Measurements from ENCODE around the gene SNURF. TPM values are rescaled to one million over a fixed set of nuclear protein-coding genes. Genes with fewer than 3 reads are reported as not detected.
"Not testable (repeated sequence)": the region's sequence is repeated elsewhere in the genome, so short reads cannot be mapped to it uniquely, and the experiment has no call there.

The SNURF gene, protein sequence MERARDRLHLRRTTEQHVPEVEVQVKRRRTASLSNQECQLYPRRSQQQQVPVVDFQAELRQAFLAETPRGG
- 2.3 and 3.2 TPM in 2 replicates for total RNA-seq (2014; rRNA removed; shearing (Covaris generic))
- 1.7 and 2.0 TPM in 2 replicates for polyA plus RNA-seq (2015; cell fraction: cytosol; rRNA removed)
- polyA plus RNA-seq (2015; cell fraction: nucleus; rRNA removed) = 7.9 and 17.1 TPM in 2 replicates

- peak; percentile 50 for DNase-seq (ENCODE audit: low read depth, low spot score)
- in situ Hi-C loops (cut with HindIII; ENCODE audit: low pct_unique_long_range_greater_than_20kb, low sequenced_read_pairs) = no loop called here
Observed at GRCh38 chr15:24954783-24955530, at the start of gene SNURF, which contains the start of gene SNRPN. SNURF (plus strand) TSS chr15:24954987; CDS start chr15:24955049, 62 bp downstream. SNRPN (plus strand) TSS chr15:24954987; CDS start chr15:24974454, 19,467 bp downstream.

DNA sequence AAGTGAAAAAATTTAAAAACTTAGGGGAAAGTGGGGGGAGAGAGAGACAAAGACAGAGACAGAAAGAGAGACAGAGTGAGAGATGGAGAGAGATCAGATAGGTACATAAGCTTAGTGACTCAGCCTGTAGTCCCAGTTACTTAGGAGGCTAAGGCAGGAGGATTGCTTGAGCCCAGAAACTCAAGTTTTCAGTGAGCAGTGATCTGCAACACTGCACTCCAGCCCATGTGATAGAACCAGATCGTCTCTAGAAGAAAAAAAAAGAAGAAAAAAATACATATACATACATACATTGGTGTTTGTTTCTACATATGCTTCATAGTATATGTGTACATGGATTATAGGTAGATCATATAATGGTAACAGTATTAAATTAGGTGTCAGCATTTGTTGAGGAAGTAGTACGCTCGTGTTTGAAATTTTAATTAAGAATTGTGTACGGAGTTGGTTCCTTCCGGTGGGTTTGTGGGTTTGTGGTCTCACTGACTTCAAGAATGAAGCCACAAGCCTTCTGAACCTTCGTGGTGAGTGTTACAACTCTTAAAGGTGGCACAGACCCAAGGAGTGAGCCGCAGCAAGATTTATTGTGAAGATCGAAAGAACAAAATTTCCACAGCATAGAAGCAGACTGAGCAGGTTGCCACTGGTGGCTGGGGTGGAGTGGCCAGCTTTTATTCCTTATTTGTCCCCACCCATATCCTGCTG, 38.3 kb upstream of the SNURF start:
- DNase-seq (ENCODE audit: low read depth, low spot score) = no peak
- in situ Hi-C loops (cut with HindIII; ENCODE audit: low pct_unique_long_range_greater_than_20kb, low sequenced_read_pairs) = no loop called here

- DNase-seq (ENCODE audit: low read depth, low spot score) = no peak
- in situ Hi-C loops (cut with HindIII; ENCODE audit: low pct_unique_long_range_greater_than_20kb, low sequenced_read_pairs) = no loop called here
Observed at GRCh38 chr15:24917431-24917830, 37.4 kb upstream of the SNURF start.

DNA sequence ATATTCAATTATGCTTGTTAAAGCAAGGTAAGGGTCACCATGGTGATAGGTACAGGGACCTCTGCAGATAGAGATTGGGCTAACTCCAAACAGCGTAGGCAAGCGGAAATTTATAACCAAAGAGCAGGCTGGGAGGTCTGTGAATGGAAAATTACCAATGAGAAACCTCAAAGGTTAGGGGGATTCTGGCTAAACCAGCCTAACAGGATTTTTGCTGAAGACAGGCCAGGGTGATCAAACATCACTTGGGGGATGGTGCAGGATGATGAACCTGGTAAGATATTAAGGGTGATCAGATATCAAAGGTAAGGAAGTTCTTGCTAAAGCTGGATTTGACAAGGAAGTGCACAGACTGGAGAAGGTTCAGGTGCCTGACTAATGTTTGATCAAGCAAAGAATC, 35.3 kb upstream of the SNURF start:
- in situ Hi-C loops (cut with HindIII; ENCODE audit: low pct_unique_long_range_greater_than_20kb, low sequenced_read_pairs) = no loop called here
- no peak for DNase-seq (ENCODE audit: low read depth, low spot score)

GRCh38 chr15:24922781-24923180, 32.0 kb upstream of the SNURF start:
- in situ Hi-C loops (cut with HindIII; ENCODE audit: low pct_unique_long_range_greater_than_20kb, low sequenced_read_pairs); DNase-seq (ENCODE audit: low read depth, low spot score): not testable (repeated sequence)

DNA sequence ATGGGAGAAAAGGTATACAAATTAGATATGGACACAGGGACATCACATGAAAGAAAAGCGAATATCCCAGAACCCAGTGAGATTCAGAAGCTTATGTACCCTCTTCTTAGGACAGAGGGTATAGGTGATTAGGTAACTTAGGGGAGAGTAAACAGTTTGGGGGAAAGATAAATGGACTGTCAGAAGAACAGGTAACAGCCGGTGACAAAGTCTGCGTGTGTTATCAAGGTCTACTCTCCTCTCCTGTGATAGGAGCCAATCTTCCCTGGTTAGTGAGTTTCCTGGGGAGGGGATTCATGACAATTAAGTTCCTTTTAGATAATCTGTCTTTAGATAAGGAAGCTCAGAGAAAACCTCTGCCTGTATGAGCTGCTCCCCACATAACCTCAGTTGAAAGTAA, 30.6 kb upstream of the SNURF start:
- in situ Hi-C loops (cut with HindIII; ENCODE audit: low pct_unique_long_range_greater_than_20kb, low sequenced_read_pairs) = no loop called here
- DNase-seq (ENCODE audit: low read depth, low spot score) = no peak

DNA sequence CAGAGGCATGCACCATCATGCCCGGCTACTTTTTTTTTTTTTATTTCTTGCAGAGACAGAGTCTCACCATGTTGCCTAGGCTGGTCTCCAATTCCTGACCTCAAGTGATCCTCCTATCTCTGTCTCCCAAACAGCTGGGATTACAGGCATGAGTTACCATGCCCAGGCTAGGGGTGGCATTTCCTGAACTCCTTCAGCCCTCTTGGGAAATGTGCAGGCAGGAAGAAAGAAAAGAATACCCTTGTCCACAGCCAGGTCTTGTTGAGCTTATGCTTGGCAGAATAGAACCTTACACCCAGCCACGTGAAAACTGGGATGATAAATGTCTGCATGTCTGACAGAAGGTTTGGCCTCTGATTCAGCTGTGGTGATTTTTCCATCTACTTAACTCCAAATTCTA, 30.2 kb upstream of the SNURF start:
- in situ Hi-C loops (cut with HindIII; ENCODE audit: low pct_unique_long_range_greater_than_20kb, low sequenced_read_pairs) = no loop called here
- no peak for DNase-seq (ENCODE audit: low read depth, low spot score)

DNA sequence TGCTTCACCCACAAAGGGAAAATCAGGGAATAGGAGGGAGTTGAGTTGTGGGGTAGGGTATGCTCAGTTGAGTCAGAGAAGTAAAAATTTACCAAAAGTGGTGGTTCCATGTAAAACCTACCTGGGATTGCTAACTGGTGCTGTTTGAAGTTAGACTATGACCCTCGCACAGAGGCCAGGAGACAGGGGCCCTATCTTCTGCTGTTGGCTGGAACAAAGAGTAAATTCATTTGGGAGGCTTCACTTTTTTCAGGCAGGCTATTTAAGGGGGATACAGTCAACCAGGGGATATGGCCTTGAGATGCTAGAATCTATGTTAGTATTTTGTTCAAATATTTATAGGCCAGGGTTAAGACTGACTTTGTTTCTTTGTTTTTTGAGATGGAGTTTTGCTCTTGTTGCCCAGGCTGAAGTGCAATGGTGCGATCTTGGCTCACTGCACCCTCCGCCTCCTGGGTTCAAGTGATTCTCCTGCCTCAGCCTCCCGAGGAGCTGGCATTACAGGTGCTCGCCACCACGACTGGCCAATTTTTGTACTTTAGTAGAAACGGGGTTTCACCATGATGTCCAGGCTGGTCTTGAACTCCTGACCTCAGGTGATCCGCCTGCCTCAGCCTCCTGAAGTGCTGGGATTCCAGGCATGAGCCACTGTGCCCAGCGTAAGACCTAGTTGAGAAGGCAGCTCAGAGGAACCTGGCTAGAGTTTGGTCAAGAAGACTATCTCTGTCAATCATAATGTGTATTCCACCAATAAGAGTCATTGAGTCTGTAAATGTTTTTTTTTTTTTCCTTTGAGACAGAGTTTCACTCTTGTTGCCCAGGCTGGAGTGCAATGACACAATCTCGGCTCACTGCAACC, 22.7 kb upstream of the SNURF start:
- in situ Hi-C loops (cut with HindIII; ENCODE audit: low pct_unique_long_range_greater_than_20kb, low sequenced_read_pairs); DNase-seq (ENCODE audit: low read depth, low spot score): not testable (repeated sequence)

GRCh38 chr15:24933716-24934115, 21.1 kb upstream of the SNURF start:
- no peak for DNase-seq (ENCODE audit: low read depth, low spot score)
- in situ Hi-C loops (cut with HindIII; ENCODE audit: low pct_unique_long_range_greater_than_20kb, low sequenced_read_pairs) = no loop called here

DNA sequence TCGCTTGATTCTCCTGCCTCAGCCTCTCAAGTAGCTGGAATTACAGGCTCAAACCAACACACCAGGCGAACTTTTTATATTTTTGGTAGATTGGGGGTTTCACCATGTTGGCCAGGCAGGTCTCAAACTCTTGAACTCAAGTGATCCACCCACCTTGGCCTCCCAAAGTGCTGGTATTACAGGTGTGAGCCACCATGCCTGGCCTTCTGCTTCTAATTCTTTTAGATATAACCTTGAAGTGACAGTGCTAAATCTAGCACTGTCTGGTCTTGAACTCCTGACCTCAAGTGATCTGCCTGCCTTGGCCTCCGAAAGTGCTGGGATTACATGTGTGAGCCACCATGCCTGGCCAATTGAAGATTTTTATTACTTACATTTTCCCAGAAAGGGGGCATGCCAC, 16.6 kb upstream of the SNURF start:
- DNase-seq (ENCODE audit: low read depth, low spot score); in situ Hi-C loops (cut with HindIII; ENCODE audit: low pct_unique_long_range_greater_than_20kb, low sequenced_read_pairs): not testable (repeated sequence)

DNA sequence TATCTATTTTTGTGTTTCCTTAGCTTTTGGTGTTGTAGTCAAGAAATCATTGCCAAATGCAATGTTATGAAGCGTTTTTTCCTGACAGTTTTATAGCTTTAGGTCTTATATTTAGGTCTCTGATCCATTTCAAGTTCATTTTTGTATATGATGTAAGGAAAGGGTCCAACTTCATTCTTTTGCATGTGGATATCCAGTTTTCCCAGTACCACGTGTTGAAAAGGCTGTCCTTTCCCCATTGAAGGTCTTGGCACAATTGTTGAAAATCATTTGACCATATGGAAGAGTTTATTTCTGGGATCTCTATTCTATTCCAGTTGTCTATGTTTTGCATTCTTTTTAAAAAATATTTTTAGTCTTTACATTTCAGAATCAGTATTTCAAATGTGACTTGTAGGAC, 14.6 kb upstream of the SNURF start:
- DNase-seq (ENCODE audit: low read depth, low spot score) = no peak
- in situ Hi-C loops (cut with HindIII; ENCODE audit: low pct_unique_long_range_greater_than_20kb, low sequenced_read_pairs) = no loop called here

DNA sequence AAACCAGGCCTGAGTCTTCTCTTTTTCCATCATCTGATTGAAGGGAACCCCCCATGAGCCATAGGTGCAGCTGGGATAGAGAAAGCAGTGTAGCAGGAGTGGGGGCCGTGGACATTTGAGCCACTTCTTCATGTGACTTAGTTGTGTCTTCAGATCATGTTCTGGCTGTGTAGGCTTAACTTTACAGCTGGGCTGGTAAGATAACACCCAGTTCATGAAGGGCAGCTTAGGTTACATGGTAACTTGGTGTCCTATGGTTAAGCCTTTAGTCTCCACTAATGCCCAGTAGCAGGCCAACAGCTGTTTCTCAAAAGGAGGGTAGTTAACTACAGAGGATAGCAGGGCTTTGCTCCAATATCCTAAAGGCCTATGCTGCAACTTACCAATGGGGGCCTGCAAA, 11.4 kb upstream of the SNURF start:
- DNase-seq (ENCODE audit: low read depth, low spot score) = no peak
- in situ Hi-C loops (cut with HindIII; ENCODE audit: low pct_unique_long_range_greater_than_20kb, low sequenced_read_pairs) = no loop called here

- no peak for DNase-seq (ENCODE audit: low read depth, low spot score)
- in situ Hi-C loops (cut with HindIII; ENCODE audit: low pct_unique_long_range_greater_than_20kb, low sequenced_read_pairs) = no loop called here
Observed at GRCh38 chr15:24944954-24945353, 9.8 kb upstream of the SNURF start.

DNA sequence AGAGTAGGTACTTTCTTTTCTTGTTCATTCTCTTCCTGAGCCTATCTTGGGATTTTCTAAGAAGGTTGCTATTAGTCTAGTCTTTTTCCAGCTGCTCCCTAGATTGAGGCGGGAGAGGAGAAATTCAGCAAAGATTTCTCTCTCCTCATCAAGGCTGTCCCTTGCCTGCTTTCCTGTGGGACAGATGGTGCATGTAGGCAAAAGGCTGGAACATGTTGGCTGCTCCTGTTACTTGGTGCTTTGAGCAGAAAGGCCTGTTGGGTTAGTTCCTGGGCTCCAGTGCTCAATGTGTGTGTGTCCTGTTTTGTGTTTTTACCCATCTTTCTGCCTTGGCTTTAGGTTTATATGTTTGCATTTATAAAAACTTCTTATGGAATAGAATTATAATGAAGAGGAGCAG, 9.1 kb upstream of the SNURF start:
- no peak for DNase-seq (ENCODE audit: low read depth, low spot score)
- in situ Hi-C loops (cut with HindIII; ENCODE audit: low pct_unique_long_range_greater_than_20kb, low sequenced_read_pairs) = no loop called here

GRCh38 chr15:24948495-24948894, 6.3 kb upstream of the SNURF start:
- DNase-seq (ENCODE audit: low read depth, low spot score) = no peak
- in situ Hi-C loops (cut with HindIII; ENCODE audit: low pct_unique_long_range_greater_than_20kb, low sequenced_read_pairs) = no loop called here

- in situ Hi-C loops (cut with HindIII; ENCODE audit: low pct_unique_long_range_greater_than_20kb, low sequenced_read_pairs) = no loop called here
- no peak for DNase-seq (ENCODE audit: low read depth, low spot score)
Observed at GRCh38 chr15:24955531-24955921, 739 bp downstream of the SNURF start.

- peak; percentile 60 for DNase-seq (ENCODE audit: low read depth, low spot score)
- in situ Hi-C loops (cut with HindIII; ENCODE audit: low pct_unique_long_range_greater_than_20kb, low sequenced_read_pairs) = no loop called here
Observed at GRCh38 chr15:24956111-24956838, 1.5 kb downstream of the SNURF start.
